Endometrial microvascular endothelial cells (primary cell): Measurements from ENCODE around the gene PBX3. TPM values are rescaled to one million over a fixed set of nuclear protein-coding genes. Genes with fewer than 3 reads are reported as not detected.

Experiments used
- in situ Hi-C: cut with HindIII; loops from 2 replicates; pipeline ENCODE4 v1.10.0; 2017; ENCODE audit warnings: low sequenced_read_pairs, low pct_unique_long_range_greater_than_20kb; ENCODE audit errors: inconsistent ontology term
- total RNA-seq: library from RNA; depleted of rRNA; stranded (reverse); fragments of >200 nt; gene quantifications from one replicate; pipeline ENCODE4 v1.2.3, GENCODE V29; 2015; ENCODE audit errors: inconsistent ontology term

PBX3 gene
- total RNA-seq, 1 donor from 2014 or later = 18.5 TPM

DNA sequence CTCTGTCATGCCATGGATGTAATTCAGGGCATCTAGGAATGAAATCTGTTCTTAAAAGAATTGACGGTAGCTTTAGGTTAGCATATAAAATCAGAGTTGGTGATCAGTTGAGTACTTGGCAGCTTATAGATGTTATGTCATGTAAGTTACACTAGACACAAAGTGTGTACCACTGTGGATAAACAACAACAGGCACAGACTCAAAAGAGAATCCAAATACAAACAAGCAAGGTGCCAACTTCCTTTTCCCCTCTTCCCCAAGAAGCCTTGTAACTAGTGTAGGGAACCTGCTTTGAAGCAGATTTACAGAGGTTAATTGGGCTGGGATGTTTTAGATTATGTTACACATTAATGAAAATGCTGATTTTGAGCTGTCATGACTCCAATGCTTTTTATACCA, 167.2 kb downstream of the PBX3 start:
- in situ Hi-C loops = no loop called here

DNA sequence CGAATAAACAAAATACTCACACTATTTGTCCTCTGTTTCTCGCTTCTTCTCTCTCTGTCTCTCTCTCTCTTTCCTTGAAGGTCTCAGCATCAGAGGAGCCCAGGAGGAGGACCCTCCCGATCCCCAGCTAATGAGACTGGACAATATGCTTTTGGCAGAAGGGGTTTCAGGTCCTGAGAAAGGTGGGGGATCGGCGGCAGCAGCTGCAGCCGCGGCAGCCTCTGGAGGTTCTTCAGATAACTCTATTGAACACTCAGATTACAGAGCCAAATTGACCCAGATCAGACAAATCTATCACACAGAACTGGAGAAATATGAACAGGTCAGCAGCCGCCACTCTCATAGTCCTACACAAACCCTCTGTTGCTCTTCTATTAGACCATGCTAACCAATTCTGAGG, 168.4 kb downstream of the PBX3 start:
- in situ Hi-C loops = no loop called here

DNA sequence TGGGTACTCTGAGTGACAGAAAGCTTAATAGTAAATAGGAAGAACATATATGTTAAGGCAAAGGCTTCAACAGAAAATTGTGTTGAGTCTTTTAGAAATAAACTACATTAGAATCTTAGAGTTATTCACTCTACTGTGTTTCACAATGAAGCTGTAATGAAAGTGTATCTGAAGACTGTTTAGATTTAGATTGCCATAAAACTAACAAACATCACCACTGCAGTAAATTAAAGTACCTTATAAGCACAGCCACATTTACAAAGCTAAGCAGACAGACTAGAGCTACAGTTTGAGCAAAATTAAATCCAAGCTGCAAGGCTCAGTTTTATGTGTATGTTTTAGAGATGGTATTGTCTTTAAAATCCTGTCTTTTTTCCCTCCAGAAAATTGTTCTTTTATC, 172.4 kb downstream of the PBX3 start:
- in situ Hi-C loops = no loop called here

DNA sequence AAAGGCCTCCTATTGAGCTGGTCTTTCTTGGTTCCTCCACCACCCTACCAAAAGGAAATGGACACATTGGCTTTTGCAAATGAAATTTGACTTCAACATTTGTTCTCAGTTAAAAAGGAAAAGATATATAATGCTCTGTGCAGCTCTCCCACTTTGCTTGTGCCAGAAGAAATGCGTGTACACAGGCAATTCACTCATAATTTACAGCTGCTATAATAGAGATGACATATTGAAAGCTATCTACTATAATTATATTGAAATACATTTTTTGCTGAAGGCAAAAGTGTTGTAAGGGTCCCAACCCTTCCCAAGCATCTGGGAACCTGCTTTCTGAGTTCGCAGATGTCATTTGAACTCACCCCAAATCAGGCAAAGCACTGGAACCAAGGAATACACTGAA, 173.2 kb downstream of the PBX3 start:
- in situ Hi-C loops = no loop called here

DNA sequence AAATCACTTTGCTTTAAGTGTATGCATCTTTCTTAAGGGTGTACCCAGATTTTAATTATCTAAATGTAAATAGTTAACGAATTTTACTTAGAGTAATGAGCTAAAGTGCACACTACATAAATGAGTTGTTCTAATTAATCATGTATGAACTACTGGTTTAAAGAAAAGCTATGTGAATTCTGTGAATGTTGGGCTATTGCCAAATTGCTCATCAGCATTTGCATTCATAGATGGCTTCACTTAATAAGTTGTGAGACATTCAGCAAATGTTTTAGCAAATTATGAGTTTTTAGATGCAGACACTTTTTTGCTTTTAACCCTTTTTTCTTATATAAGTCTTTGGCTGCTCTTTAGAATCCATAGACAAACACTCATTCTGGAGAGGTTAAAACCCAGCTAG, 175.7 kb downstream of the PBX3 start:
- in situ Hi-C loops = no loop called here

DNA sequence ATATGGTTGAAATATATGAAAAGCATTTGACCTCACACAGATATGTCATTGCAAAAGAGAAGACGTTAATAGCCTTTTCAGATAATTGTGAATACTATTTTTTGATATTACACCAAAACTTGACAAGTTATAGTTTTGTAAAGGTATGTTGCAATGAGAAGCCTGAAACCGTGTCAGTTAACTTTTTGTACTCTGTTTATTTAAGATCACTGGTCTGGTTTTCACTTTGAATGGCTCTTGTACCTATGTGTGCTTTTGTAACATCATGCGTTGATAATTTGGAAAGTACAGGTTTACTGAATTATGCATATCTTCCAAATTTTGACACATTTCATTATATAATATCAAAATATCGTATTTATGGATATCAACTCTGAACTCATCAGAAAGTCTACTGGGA, 177.2 kb downstream of the PBX3 start:
- in situ Hi-C loops = no loop called here

DNA sequence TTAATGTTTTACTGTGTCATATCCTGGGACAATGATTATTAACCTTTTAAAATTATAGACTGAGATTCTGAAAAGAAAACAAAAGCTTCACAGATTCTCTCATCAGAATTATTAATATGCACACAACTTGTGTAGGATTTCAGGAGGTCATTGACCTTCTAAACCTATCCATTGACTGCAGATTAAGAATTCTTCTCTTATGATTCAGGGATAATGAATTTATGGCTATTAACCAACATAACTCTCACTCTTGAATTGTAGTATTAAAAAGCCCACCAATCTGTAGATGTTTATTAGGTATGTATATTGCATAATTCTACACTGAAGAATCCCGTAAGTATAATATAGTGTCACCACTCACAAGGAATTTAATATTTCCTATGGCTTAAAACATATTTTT, 179.8 kb downstream of the PBX3 start:
- in situ Hi-C loops = no loop called here

DNA sequence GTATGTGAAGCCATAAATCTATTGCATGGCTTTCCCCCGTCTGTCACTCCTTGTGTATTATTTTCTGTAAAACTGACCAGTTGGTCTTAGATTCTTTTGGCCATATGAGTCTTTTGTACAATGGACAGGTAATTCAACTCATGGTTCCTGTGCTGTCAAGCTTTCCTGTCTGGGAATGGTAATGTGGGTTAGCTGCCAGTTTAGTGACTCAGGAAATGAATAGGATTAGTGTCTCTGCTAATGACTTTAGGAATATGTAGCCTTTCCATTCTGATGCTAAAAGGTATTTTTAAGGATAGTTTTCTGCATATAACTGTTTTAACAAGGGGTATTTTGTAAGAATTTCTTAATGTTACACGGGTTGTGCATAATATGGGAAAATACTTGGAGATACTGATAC, 182.7 kb downstream of the PBX3 start:
- in situ Hi-C loops = no loop called here

DNA sequence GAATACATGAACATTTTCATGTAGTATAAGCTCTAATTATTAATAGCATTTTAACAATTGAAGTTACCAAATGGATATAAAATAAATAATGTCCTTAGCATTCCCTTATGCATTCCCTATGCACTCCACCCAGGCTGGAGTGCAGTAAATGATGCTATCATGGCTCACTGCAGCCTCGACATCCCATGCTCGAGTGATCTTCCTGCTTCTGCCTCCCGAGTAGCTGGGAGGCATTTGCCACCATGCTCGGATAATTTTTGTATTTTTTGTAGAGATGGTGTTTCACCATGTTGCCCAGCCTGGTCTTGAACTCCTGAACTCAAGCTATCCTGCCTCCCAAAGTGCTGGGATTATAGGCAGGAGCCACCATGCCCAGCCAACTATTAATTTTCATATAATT, 184.0 kb downstream of the PBX3 start:
- in situ Hi-C loops = no loop called here

DNA sequence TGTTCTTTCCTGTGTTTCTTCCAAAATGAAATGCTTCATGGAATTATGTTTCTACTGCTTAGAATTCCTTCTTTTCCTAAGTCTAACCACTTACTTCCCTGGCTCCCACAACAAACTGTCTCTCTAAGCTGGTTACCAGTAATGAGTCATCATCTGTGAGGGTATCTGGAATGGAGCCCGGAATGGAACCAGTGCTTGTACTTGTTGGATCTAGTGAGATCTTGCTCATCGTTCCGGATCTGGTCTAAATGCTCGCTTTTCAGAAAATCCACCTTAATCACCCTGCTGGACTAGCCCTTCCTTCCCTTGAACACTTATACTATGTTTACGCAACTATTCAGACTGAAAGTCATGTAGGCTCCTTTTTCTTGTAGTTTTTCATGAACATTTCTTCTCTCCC, 184.8 kb downstream of the PBX3 start:
- in situ Hi-C loops = no loop called here

DNA sequence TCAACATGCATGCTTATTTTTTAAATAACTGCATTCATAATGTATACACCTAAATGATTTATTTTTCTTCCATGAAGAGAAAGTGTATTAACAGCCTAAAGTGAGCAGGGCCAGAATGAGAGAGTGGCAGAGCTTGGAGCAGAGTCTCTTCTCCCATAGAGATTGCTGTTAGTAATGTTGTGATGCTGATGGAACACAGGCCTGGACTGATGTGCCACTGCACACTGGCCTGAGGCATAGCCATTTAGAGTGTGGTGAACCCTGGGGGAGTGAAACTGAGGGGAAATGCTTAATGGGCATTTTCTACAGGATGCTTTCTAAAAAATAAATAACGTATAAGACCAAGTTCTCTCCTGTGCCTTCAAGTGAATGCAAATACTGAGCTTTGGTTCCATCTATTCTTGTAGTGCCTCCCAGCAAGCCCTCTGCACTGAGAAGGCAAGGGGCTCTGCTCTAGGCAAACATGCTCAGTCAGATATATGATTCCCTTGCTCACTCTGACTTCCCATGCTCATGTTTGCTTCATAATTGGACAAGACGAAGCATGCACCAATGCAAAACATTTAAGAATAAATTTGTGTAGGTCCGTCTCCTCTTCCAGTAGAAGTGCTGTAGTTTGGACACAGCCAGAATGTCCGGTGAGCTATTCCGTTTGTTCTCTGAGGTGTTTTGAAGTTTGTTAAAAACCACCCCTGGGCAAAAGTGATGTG, 185.7 kb downstream of the PBX3 start:
- in situ Hi-C loops = no loop called here

DNA sequence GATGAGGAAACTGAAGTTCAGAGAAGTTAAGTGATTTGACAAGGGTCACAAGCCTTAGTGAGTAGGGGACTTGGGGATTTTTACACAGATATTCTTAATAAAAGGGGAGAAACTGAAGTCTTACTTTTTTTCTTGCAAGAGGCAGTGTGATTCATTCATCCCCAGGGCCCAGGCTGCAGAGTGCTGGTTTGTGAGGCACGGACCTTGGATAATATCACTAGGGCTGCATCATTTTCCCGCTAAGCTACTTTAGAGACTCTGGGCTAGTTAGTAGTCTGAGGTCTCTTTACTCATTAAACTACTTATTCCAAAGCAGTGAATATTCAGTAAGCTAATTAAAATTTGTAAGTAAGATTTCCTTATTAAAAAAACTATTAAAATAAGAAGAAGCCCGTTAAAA, 195.0 kb downstream of the PBX3 start:
- in situ Hi-C loops = no loop called here

DNA sequence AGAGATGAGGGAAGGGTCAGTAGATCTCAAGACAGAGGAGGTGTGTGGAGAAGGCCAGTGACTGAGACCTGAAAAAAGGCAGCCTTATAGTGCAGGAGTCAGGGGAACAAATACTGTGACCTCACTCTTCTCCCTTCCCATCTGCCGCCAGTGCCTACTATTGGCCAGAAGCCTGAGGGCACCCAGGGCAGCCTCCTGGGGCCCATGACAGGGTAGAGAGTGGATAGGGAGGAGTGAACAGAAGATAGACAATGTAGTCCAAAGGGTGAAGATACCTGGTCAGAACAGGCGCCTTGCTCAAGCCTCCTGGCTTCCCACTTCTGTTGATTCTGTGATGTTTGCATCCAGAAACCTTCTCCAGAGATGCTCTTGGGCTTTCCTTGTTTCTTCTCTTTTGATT, 196.7 kb downstream of the PBX3 start:
- in situ Hi-C loops = no loop called here

DNA sequence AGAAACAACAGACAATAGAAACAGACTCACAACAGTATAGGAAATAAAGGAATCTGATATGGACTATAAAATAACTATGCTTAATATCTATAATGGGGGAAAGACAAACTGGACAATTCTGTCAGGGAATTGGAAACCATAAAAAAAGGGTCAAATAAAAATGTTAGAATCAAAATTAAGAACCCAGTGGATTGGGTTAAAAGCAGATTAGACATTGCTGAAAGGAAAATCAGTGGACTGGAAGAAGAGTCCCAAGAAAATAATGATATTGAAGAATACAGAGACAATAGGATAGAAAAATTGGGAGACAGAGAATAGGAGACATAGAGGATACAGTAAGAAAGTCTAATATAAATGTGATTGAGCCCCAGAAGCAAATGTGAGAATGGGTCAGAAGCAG, 199.2 kb downstream of the PBX3 start:
- in situ Hi-C loops = no loop called here

DNA sequence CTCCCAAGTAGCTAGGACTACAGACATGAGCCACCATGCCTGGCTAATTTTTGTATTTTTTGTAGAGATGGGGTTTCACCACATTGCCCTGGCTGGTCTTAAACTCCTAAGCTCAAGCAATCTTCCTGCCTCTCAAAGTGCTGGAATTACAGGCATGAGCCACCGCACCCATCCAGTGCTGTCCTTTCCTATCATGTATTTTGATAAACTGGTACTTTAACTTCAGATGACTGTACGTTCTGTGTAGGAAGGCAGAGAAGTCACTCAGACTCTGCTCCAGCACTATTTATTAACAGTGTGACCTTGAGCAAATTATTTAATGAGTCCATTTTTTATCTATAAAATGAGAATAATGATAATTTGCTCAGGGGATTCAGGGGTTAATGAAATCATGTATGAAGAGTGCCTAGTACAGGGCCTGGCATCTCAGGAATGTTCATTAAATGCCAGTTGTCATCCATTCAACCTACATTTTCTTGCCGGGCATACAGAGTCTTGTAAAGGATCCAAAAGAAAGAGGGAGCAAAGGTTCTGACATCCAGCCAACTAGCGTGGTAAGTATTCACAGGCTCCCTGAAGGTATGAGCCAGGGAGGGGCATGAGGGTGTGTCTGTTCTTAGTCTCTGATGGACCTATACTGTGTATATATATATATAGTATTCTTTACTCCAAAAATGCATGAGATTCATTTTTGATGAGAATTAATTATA, 201.9 kb downstream of the PBX3 start:
- in situ Hi-C loops = no loop called here

DNA sequence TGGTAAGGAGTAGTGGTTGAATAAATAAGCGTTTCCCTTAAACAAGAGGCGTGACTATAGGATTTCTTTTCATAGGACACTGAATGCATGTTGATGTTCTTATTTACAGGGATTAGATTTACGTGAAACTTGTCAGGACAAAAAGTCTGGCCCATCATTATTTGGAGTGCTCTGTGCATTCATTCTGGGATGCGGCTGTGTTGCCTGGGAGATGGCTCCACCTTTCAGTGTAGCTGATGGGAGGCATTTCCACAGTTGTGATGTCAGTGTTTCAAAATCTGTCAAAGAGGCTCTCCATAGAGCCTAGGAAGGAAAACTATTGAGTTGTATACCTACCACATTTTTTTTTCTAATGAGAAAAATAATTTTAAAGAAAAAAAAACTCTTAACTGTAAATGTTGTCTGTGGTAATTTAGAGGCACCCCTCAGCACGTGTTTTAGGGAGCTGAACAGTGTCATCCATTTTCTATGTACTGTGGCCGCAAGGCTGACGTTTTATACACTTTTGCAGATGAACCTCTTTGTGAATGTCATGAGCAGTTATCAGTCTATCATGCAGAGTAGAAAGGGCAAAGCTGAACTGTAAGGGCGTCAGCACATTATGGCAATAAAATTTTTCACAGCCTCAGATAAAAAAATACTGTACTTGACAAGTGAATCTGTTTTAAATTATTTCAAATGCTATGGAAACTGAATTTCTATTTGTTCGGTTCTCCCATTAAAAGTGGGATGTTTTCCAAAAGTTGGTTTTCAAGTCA, 202.7 kb downstream of the PBX3 start:
- in situ Hi-C loops = no loop called here

DNA sequence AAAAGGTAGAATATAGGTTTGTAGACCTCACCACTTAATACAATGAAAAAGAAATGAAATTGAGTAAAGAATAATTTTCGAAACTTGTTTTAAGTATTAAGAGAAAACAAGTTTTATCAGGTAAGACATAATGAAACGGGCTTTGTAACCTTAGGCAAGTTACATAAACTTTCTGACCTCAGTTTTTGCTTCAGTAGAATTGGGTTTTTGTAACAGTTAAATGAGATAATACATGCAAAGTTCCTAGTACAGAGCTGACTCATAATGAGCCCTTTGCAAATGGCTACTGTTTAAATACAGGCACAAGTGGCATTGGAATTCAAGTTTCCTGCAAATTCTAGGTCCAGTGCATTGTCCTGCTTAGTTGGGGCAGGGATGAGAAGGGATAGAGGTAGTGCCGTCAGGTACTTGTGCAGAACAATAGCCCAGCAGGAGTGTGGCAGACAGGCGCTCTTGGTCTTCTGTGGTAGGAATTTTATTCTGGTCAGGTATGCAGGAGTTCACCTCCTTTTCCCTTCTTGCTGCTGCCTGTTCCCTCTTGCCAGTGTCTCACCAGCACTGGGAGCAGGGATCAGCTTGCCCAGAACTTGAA, 203.8 kb downstream of the PBX3 start:
- in situ Hi-C loops = no loop called here

DNA sequence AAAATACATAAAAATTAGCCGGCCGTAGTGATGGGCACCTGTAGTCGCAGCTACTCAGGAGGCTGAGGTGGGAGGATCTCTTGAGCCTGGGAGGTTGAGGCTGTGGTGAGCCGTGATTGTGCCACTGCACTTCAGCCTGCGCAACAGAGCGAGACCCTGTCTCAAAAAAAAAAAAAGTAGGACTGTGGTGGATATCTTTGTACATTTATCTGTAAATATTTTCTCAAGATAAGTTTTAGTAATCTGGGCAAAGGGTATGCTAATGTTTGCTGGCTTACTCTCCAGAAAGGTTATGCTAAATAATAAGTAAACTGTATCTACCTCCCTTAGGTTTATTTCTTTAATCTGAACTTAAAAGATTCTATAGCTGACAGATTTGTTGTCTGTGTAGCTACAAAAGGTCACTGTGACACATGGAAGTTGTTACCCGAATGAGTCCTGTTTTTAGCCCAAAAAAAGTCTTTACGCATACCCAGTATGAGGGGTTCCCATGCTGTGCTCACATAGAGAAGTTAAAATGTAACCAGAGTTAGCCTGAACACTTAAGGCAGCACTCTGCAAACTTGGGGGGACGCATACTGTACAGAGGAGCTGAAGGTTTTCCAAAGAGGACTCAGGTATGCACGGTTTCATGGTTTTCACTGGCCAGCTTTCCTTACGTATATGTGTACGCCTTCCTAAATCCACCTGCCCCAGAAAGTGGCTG, 206.3 kb downstream of the PBX3 start:
- in situ Hi-C loops = no loop called here

DNA sequence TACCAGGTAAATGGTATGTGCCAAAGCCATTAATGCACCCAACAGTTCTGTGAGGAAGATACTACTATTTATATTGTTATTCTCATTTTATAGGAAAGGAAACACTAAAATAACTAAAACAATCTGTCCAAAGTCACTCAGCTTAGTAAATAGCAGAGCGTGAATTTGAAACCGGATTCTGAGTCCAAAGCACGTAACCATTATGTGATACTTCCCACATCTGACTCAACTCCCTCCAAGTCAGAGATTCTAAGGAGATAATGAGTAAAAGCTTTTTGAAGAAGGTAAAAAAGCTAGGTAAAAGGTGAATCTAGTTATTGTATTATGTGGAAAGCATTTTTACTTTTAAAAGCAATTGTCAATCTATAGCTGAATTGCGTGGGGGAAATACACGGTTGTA, 208.9 kb downstream of the PBX3 start:
- in situ Hi-C loops = no loop called here
